VCaP (cell line): ENCODE measurements around the gene TUBB3.

Experiments
- H3K27ac ChIP-seq: fragments of 450-650 bp; 2 replicates; pipeline ENCODE4 v1.5.1; 2017
- TF ChIP-seq, protein P1 (sequence below): fragments of 450-650 bp; conservative IDR thresholded peaks from 2 replicates; pipeline ENCODE4 v1.5.1; 2017; ENCODE audit warnings: mild to moderate bottlenecking, moderate library complexity

The TUBB3 gene

DNA sequence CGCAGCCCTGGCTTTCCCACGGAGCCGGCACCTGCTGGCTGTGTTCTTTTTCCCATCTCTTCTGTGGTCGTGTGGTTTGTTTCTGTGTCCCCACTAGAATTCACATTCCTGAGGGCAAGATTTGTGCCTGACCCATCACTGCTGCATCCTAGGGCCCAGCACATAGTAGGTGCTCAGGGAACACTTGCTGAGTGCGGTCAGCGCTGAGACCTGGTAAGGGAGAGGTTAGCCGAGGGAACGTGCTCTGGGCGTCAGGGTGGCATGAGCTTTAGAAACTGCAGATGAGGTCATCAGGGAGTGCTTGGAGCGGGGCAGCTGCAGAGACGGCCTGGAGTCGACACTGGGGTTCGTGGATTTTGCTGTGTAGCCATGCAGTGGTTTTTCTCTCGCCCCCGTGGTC is 31.3 kb downstream of the TUBB3 start:
- TF ChIP-seq, protein P1, sequence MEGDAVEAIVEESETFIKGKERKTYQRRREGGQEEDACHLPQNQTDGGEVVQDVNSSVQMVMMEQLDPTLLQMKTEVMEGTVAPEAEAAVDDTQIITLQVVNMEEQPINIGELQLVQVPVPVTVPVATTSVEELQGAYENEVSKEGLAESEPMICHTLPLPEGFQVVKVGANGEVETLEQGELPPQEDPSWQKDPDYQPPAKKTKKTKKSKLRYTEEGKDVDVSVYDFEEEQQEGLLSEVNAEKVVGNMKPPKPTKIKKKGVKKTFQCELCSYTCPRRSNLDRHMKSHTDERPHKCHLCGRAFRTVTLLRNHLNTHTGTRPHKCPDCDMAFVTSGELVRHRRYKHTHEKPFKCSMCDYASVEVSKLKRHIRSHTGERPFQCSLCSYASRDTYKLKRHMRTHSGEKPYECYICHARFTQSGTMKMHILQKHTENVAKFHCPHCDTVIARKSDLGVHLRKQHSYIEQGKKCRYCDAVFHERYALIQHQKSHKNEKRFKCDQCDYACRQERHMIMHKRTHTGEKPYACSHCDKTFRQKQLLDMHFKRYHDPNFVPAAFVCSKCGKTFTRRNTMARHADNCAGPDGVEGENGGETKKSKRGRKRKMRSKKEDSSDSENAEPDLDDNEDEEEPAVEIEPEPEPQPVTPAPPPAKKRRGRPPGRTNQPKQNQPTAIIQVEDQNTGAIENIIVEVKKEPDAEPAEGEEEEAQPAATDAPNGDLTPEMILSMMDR: no peak
- no peak overlapping the region for H3K27ac ChIP-seq

DNA sequence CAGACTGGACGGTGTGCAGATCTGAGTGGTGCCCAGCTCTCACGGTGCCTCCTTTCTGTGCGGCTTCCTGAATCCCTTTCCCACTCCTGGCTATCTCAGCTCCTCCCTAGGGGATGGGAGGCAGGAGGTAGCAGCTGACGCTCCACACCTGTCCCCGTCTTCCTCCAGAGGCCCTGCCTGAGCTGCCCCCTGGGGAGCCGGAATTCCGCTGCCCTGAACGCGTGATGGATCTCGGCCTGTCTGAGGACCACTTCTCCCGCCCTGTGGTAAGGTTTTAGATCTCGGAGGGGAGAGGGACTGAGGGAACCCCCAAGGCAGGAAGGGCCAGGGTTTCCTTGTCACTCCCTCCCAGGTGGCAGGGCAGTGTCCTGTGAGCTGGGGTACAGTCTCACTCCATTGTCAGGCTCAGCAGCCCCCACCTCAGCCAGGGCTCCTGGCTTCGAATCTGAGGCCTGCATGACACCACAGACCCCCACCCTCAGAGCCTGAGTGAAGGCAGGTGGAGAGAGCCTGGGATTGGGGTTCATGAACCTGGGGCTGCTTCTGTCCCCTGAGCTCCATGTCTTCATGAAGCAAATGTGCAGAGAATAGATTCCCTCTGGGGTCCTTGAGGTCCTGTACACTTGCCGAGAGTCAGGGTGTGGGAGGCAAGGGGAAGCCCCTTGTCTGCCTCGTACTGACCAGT is 32.0 kb downstream of the TUBB3 start:
- TF ChIP-seq, protein P1: no peak
- no peak overlapping the region for H3K27ac ChIP-seq

DNA sequence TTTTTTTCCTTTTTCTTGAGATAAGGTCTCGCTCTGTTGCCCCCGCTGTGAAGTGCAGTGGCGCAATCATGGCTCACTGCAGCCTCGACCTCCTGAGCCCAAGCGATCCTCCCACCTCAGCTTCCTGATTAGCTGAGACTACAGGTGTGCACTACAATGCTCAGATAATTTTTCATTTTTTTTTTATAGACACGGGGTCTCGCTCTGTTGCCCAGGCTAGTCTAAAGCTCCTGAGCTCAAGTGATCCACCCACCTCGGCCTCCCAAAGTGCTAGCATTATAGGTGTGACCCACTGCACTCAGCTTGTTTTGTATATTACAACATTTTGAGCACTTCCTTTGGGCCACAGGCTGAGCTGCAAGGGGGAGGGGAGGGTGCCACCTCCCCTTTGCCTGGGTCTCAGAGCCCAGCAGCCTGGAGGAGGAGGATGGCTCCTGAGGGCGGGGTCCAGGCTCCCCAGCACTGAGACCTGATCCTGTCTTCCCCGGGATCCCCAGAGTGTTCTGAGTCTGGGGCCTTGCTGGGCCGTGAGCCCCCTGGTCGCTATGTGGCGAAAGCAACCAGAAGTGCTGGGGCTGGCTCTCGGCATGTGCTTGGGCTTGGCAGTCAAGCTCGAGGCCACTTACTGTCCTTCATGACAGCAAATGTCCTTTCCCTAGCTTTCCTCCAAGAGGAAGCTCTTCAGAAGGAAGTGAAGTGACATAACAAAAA is 33.5 kb downstream of the TUBB3 start:
- TF ChIP-seq, protein P1: no peak
- H3K27ac ChIP-seq: no peak overlapping the region

DNA sequence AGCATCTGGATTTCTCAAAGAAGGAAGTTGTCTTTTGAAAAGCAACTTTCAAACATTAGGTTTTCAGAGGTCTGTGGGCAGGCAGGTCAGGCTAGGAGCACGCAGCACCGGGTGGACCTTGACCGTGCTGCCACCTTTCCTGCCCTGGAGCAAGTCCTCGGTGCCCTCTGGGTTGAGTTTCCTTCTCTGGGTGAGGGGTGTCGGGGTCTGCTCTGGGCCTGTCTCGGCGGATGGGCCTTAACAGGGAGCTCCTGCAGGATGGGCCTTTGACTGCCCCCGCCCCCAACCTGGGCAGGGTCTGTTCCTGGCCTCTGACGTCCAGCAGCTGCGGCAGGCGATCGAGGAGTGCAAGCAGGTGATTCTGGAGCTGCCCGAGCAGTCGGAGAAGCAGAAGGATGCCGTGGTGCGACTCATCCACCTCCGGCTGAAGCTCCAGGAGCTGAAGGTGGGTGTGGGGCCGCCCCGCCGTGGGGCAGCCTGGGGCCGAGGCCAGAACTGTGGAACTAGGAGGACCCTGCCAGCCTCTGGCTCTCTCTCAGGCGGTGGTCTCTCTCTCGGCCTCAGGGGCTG is 34.2 kb downstream of the TUBB3 start:
- TF ChIP-seq, protein P1: no peak
- H3K27ac ChIP-seq: no peak overlapping the region

DNA sequence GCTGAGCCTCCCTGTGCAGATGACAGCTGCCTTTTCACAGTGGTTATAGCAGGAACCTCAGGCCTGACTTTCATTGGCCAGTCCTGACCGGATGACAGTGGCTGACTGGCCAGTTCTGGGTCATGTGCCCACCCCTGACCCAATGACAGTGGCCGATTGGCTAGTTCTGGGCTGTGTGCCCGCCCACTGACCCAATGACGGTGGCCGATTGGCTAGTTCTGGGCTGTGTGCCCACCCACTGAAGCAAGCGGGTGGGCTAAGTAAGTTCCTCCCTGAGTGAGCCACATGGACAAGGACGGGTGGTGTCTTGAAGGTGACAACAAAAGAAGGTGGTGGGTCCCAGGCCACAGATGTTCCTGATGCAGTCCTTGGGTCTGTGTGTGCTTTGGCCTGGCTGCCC is 34.9 kb downstream of the TUBB3 start:
- no peak overlapping the region for H3K27ac ChIP-seq

DNA sequence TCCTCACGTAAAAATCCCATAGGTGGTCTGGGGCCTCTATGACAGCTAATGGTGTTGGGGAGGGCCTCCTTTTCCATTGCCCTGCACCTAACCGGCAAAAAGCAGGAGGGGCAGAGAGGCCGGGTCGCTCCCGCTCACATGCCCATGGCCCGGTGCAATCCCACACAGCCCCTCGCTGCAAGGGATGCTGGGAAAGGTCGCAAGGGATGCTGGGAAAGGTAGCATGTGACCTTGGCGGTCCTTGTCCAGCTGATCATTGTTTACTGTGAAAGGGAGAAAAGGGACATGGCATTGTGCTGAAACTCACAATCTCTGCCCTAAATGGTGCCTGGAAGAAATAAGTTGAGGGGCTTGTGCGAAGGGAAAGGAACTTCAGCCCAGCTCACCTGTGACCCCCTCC is 35.5 kb downstream of the TUBB3 start:
- TF ChIP-seq, protein P1: no peak
- no peak overlapping the region for H3K27ac ChIP-seq

More for the DNA sequence above, 34.9 kb downstream of the TUBB3 start:
- TF ChIP-seq, protein P1: no peak

DNA sequence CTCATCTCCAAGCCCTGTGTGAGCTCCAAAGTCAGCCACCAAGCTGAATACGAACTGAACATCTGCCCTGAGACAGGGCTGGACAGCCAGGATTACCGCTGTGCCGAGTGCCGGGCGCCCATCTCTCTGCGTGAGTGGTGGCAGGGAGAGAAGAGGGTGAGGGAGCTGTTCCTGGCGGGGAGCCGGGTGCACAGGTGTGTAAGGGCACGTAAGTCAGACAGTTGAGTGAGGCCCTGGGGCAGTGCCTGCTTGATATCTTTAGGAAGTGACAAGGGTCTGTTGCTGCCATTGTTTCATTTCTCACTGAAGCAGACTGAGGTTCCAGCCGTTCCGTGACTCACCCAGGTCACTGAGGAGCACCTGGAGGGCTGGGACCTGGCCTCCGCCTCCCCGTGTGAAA is 37.8 kb downstream of the TUBB3 start:
- H3K27ac ChIP-seq: no peak overlapping the region
- TF ChIP-seq, protein P1: no peak
